ENCODE measurements around the gene ECSCR. TPM values are rescaled to one million over a fixed set of nuclear protein-coding genes. Genes with fewer than 3 reads are reported as not detected.
A peak's percentile ranks its signal among the peaks of the same experiment; 100 is the strongest.

The ECSCR gene
- total RNA-seq, 3 donors from 2014 or later (not counting 1 experiment from before 2014, with no cell fraction given), result 0.48 TPM; not detected in 2

DNA sequence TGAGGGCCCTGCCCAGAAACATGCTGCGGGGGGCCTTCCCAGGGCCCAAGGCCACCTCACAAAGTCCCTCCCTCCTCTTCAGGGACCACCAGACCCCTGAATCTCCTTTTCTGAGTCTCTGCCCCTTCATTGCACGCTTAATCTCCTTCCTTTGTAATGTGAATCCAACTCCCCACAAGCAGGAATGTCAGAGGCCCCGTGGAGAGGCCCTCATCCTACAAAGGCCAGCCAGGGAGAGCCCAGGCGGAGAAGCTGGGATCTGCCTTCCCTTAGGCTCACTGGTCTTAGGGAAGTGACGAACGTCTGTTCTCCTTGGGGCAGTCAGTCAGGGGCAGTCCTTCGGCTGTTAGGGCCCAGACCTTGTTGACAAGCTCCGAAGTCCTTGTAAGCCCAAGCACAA is 10.6 kb upstream of the ECSCR start:
- Histone ChIP-seq H3K27me3 (ENCODE audit: control insufficient read depth, insufficient read depth, low read length) (no peaks in the 10 kb centered on the region), H3K4me3 (ENCODE audit: low read length) (no peak overlapping the region), H3K27ac (ENCODE audit: low read length) (no peak overlapping the region), H3K4me1 (ENCODE audit: control insufficient read depth, insufficient read depth, low read length) (peaks cover 91% of the 10 kb centered on the region), H3K36me3 (ENCODE audit: control insufficient read depth, insufficient read depth, low read length) (peaks cover 16% of the 10 kb centered on the region), H3K9me3 (ENCODE audit: control insufficient read depth, insufficient read depth, low read length) (no peaks in the 10 kb centered on the region)
- intact Hi-C loops (cut with micrococcal nuclease), result no loop called here
- Mint-ChIP-seq H3K27me3 (ENCODE audit: low read depth in 2 of 2) (no peaks in the 10 kb centered on the region), H3K36me3 (no peaks in the 10 kb centered on the region), H3K9me3 (no peaks in the 10 kb centered on the region), H3K4me1 (peaks cover 67 to 83% of the 10 kb centered on the region in 2 donors), H3K4me3 (peak overlapping the region; percentile 52), H3K27ac (no peak overlapping the region)
- 93% methylated on average over 8 of the region's 8 CpGs for WGBS (ENCODE audit: insufficient coverage)
- DNase-seq, result no peak
- no peak for ATAC-seq
- TF ChIP-seq, protein P1, sequence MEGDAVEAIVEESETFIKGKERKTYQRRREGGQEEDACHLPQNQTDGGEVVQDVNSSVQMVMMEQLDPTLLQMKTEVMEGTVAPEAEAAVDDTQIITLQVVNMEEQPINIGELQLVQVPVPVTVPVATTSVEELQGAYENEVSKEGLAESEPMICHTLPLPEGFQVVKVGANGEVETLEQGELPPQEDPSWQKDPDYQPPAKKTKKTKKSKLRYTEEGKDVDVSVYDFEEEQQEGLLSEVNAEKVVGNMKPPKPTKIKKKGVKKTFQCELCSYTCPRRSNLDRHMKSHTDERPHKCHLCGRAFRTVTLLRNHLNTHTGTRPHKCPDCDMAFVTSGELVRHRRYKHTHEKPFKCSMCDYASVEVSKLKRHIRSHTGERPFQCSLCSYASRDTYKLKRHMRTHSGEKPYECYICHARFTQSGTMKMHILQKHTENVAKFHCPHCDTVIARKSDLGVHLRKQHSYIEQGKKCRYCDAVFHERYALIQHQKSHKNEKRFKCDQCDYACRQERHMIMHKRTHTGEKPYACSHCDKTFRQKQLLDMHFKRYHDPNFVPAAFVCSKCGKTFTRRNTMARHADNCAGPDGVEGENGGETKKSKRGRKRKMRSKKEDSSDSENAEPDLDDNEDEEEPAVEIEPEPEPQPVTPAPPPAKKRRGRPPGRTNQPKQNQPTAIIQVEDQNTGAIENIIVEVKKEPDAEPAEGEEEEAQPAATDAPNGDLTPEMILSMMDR (IDR thresholded peaks at IDR 0.05), result no peak

DNA sequence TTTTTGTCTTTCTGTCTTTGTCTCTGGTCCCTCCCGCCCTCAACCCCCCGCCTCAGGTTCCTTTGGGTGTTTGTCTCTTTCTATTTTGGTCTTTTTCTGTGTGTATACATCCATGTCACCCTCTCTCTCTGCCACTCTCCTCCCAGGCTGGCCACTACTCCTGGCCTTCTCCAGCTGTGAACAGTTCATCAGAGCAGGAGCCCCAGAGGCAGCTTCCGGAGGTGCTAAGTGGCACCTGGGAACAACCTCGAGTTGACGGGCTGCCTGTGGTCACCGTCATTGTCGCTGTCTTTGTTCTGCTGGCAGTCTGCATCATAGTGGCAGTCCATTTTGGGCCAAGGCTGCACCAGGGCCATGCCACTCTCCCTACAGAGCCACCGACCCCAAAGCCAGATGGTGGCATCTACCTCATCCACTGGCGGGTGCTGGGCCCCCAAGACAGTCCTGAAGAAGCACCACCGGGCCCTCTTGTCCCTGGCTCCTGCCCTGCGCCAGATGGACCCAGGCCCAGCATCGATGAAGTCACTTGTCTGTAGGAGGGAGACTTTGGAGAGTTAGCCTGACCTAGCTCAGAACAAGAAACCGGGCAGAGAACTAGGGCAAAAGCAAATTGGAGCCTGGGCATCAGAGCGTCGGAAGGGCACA is 10.0 kb upstream of the ECSCR start:
- no peaks in the 10 kb centered on the region for H3K27me3 Mint-ChIP-seq (ENCODE audit: low read depth in 2 of 2)
- DNase-seq, result peak in 1 of 2 donors; percentile 48

DNA sequence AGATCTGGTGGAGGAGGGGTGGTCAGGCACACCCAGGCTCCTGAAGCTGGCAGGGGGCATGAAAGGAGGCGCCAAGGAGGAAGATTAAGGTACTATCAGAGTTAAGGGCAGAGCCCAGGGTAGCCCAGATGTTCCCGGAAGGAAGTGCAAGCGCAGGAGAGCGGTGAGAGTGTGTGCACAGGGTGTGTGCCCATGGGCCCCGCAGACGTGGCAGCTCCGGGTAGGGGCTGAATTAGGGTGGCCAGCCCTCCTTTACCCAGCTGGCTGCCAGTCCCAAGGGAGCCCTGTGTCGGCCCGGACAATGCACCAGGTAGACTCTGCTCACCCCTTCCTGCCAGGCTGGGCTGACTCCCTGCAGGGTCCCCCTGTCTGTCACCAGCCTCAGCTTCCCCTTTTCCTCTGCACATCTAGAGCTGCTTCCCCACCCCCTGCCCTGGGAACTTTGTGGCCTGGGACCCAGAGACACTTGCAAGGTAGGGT is 8.3 kb upstream of the ECSCR start, which contains the start of gene SMIM33:
SMIM33 (plus strand) TSS at position 184 of the 480 bp plus-strand sequence; CDS start at position 302, 118 bp downstream.
- H3K9me3 ChIP-seq (ENCODE audit: control insufficient read depth, insufficient read depth, low read length), result no peaks in the 10 kb centered on the region
- Mint-ChIP-seq H3K27me3 (ENCODE audit: low read depth in 2 of 2) (no peaks in the 10 kb centered on the region), H3K4me1 (peaks cover 64 to 75% of the 10 kb centered on the region in 2 donors), H3K27ac (peak within 1 kb of the TSS; percentile 37 to 77), H3K4me3 (peak within 1 kb of the TSS; percentile 86), H3K9me3 (no peaks in the 10 kb centered on the region), H3K36me3 (no peaks in the 10 kb centered on the region)
- H3K27me3 ChIP-seq (ENCODE audit: control insufficient read depth, insufficient read depth, low read length), result no peaks in the 10 kb centered on the region
- peak within 1 kb of the TSS; percentile 15 for H3K4me3 ChIP-seq (ENCODE audit: low read length)
- peak within 1 kb of the TSS; percentile 12 for H3K27ac ChIP-seq (ENCODE audit: low read length)
- peaks cover 1% of the 10 kb centered on the region for H3K36me3 ChIP-seq (ENCODE audit: control insufficient read depth, insufficient read depth, low read length)
- intact Hi-C loops (cut with micrococcal nuclease), result no loop called here
- TF ChIP-seq, protein P1 (IDR thresholded peaks at IDR 0.05), result no peak
- H3K4me1 ChIP-seq (ENCODE audit: control insufficient read depth, insufficient read depth, low read length), result peaks cover 76% of the 10 kb centered on the region
- DNase-seq (peak in 1 of 2 donors; percentile 68), ATAC-seq (peak; percentile 41 to 63 (median 55))
- 10% methylated on average over 9 of the region's 9 CpGs for WGBS (ENCODE audit: insufficient coverage)

More for the DNA sequence above, 10.0 kb upstream of the ECSCR start:
- Histone ChIP-seq H3K4me3 (ENCODE audit: low read length) (no peak overlapping the region), H3K9me3 (ENCODE audit: control insufficient read depth, insufficient read depth, low read length) (no peaks in the 10 kb centered on the region), H3K27ac (ENCODE audit: low read length) (no peak overlapping the region), H3K4me1 (ENCODE audit: control insufficient read depth, insufficient read depth, low read length) (peaks cover 88% of the 10 kb centered on the region), H3K27me3 (ENCODE audit: control insufficient read depth, insufficient read depth, low read length) (no peaks in the 10 kb centered on the region), H3K36me3 (ENCODE audit: control insufficient read depth, insufficient read depth, low read length) (peaks cover 11% of the 10 kb centered on the region)
- WGBS (ENCODE audit: insufficient coverage), result 77% methylated on average over 14 of the region's 15 CpGs
- TF ChIP-seq, protein P1 (IDR thresholded peaks at IDR 0.05), result no peak
- no peaks in the 10 kb centered on the region for H3K9me3 Mint-ChIP-seq
- H3K27ac Mint-ChIP-seq, result peak overlapping the region; percentile 34 to 37
- H3K4me3 Mint-ChIP-seq, result peak overlapping the region; percentile 67
- H3K36me3 Mint-ChIP-seq, result no peaks in the 10 kb centered on the region
- peaks cover 67 to 81% of the 10 kb centered on the region in 2 donors for H3K4me1 Mint-ChIP-seq
- ATAC-seq, result peak in 2 of 3 donors; percentile 20 to 23
- intact Hi-C loops (cut with micrococcal nuclease), result no loop called here
